HG03066 (cell line): ENCODE results near the gene CALML4.

Experiments
- ATAC-seq: cut with Tn5 transposase; IDR thresholded peaks from one replicate; pipeline ENCODE4 v1.9.1; 2021; ENCODE audit warnings: low read depth; ENCODE audit not compliant: unreplicated experiment

Gene CALML4

DNA sequence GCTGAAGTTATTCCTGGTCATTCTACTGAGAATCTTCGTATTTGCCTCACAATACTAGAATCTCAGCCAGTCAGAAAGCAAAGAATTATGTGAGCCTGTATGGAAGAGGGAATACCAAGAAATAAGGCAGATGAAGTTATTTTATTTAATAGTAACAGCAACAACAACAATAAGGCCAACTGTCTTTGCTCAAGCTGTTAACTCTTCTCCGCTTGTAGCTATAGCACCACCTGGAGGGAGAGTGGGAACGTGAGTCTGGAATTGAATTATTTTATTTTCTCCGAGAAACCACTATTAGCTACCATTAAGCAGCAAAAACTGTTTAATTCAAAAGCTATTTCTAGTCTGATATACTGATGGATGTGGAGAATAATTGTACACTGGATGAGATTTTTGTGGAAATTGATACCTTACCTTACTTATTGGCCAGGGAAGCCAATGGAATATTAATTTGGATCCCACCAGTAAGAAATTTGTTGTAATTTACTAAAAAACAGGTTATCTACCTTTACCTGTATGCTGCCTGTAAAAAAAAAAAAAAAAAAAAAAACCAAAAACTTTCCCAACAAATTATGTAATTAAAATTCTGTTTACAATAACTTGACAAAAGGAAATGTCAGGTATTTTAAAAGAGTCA lies 50.1 kb downstream of the CALML4 start:
- no peak for ATAC-seq

DNA sequence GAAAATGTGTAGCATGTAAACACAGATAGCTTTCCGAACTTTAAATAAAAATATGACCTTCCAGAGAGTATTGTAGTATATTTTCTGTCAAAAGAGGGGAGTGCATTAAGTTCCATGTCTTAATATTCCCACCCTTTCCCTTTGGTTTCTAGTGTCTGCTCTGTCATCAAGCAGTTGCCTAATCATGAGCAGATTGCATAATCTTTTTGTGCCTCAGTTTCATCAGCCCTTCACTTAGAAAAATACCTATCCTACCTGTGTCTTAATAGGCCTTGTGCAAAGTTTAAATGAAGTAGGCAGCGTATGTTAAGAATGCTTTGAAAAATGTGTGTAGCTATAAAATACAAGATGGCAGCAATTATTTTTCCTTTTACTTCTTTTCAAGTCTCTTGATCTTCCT lies 52.8 kb downstream of the CALML4 start:
- ATAC-seq = no peak

DNA sequence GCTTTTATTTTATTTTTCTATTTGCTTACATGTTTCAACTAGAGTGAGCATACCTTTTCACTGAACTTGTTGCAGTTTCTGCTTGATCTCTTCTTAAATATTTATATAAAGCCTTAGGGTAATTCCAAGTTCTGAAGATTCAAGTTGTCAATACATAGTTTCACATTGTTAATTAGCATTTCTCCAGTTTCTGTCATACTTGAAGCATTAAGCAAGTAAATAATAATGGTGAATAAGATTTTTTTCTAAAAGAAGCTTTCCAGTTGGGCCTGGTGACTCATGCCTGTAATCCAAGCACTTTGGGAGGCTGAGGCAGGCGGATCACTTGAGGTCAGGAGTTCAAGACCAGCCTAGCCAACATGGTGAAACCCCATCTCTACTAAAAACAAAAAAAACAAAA lies 53.9 kb downstream of the CALML4 start:
- ATAC-seq = no peak

DNA sequence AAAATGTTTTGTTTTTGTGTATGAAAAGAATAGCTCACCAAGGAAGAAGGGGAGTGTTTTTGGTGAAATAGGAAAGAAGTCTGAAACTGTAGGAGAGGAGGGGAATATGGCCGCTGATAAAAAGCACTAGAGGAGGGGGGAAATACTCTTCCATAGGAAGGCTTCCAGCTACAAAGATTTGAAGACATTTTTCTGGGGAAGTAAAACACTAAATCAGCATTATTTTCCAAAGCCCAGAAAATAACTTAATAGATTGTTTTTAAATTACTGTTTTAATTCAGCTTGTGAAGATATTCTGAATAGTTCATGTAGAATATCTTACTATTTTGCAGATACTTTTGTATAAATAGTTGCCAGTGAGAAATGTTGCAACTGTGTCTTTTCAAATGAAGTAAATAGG lies 54.9 kb downstream of the CALML4 start:
- no peak for ATAC-seq

DNA sequence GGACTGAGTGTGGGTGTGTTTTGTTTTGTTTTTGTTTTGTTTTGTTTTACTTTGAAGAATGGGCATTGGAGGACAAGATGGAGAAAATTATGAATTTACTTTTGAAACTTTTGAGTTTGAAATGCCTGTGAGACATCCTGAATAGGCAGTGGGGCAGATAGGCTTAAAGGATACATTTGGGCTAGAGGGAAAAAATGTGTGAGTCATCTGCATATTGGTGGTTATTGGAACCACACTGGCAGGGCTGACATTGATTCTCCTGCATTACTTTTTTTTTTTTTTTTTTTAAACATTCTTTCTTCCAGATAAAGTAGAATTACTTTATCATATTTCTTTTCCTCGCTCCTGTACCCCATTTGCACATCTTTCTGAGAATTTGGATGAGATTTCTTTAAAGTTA lies 56.1 kb downstream of the CALML4 start:
- ATAC-seq = no peak

DNA sequence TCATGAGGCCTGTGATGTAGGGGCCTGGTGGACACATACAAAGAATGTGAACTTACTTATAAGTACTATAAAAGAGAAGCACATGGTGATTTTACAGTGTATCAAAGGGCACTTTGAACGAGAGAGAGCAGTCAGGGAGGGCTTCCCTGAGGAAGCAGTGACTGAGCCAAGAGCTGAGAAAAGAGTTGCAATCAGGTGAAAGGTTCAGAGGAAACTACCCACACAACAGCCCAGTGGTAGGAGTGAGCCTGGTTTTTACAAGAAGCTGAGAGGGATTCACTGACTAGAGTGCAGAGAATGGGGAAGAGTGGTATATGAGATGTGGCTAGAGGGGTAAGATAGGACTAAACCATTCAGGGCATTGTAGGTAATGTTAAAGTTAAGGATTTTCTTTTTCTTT lies 57.1 kb downstream of the CALML4 start:
- ATAC-seq = no peak

DNA sequence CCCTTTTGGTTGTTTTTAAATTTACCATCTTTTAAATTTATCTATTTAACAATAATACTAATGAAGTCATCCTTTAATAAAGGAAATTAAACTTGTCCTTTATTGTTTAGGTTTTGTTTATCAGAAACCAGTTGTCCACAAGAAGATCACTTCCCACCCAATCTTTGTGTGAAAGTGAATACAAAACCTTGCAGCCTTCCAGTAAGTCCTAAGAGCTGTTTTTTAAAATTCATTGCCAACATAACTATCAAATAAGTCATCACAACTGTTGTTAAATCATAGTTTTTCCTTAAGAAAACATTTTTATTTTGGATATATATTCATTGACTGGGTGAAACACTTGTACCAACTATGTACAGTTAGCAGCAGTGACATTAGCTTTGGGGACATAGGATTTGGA lies 59.4 kb downstream of the CALML4 start:
- ATAC-seq = no peak

DNA sequence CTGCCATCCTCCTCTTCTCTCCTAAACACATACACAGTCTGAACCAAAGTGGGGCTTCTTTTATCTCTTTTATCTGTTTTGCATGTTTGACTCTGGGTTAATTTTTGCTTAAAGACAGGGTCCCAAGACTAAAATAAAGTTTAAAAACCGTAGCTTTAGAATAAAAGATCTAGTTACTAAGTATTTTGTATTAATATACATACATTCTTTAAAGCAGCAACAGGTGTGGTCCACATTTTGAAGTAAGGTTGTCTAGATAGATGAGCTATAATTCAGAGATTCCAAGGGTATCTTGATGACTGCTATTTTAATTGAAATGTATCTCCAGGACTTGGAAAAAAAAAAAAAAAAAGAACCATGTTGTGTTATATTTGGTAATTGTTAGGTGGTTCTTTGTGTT lies 61.3 kb downstream of the CALML4 start:
- no peak for ATAC-seq

DNA sequence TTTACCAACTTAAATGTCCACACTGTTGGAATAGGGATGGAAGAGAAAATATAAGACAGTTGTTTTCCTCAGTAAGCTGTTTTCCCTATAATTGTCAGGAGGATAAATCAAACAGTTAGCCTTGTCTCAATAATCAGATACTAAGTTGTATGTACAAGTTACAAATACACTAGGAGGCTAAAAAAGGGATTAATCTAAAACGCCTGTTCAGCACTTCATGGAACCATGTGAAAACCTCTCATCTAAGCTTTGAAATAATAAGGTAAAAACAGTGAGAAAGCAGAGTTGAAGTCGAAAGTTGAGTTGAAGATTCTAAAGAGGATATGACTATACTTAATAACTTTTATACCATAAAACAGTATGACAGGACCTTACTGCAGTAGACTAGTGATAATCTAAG lies 62.0 kb downstream of the CALML4 start:
- ATAC-seq = no peak
